Colonic mucosa (tissue), 4 donors: ENCODE data around the gene NUDT19. TPM values are rescaled to one million over a fixed set of nuclear protein-coding genes. Genes with fewer than 3 reads are reported as not detected.
A peak's percentile ranks its signal among the peaks of the same experiment; 100 is the strongest.
"Not testable (repeated sequence)": the region's sequence is repeated elsewhere in the genome, so short reads cannot be mapped to it uniquely, and the experiment has no call there.

Experiments used
- DNase-seq: peaks from one replicate; pipeline ENCODE4 v3.0.0-alpha.2; 2020
- H3K27ac ChIP-seq: fragments of 200-600 bp; one replicate; pipeline ENCODE4 v1.8.0; 2021
- H3K27me3 ChIP-seq: fragments of 200-600 bp; one replicate; pipeline ENCODE4 v1.8.0; 2021
- H3K36me3 ChIP-seq: fragments of 200-600 bp; one replicate; pipeline ENCODE4 v1.8.0; 2021
- H3K4me1 ChIP-seq: fragments of 200-600 bp; one replicate; pipeline ENCODE4 v1.8.0; 2021; ENCODE audit warnings: mild to moderate bottlenecking
- H3K4me3 ChIP-seq: fragments of 200-600 bp; one replicate; pipeline ENCODE4 v1.8.0; 2021
- H3K9ac ChIP-seq, 2 donors: one replicate each; pipeline ENCODE4 v1.7.0; 2013; ENCODE audit warnings: control low read depth in 2 of 2, low read depth in 2 of 2, low read length in 2 of 2
- H3K9me3 ChIP-seq: fragments of 200-600 bp; one replicate; pipeline ENCODE4 v1.8.0; 2021
- CTCF ChIP-seq: fragments of 200-600 bp; IDR thresholded peaks from one replicate; pipeline ENCODE4 v1.8.0; 2022; ENCODE audit warnings: antibody characterized with exemption, mild to moderate bottlenecking
- intact Hi-C: fragments of 100-400 bp; cut with DNase I; formaldehyde crosslinking; loops from one replicate; pipeline ENCODE4 v1.14.1; 2022
- total RNA-seq, 2 donors: library from RNA; stranded (reverse); fragmentation: NEBNext Ultra II Directional in 1 of 2; extraction: Animal tissue kit (Norgen Biotek cat#: 25700) in 1 of 2; gene quantifications; one replicate each; pipeline ENCODE4 v1.2.1, GENCODE V29; 2021
- donor health status: healthy.
- donor health status: DM: no; HTN: no; CAD: no.
- donor health status: DM: no; HTN: no; CAD: no.

The NUDT19 gene
- total RNA-seq, 2 donors from 2014 or later, result 19.3 to 25.1 TPM

- no peak for TF ChIP-seq CTCF
- peak overlapping the region; percentile 83 for H3K4me3 ChIP-seq
- DNase-seq, result peak; percentile 60
- intact Hi-C loops, result no loop called here
- peaks cover 24% of the 10 kb centered on the region for H3K4me1 ChIP-seq
- no peaks in the 10 kb centered on the region for H3K27me3 ChIP-seq
- H3K36me3 ChIP-seq, result no peaks in the 10 kb centered on the region
- H3K9me3 ChIP-seq, result no peaks in the 10 kb centered on the region
- peak overlapping the region; percentile 79 to 89 for H3K9ac ChIP-seq
- peak overlapping the region; percentile 86 for H3K27ac ChIP-seq
Observed at GRCh38 chr19:32691952-32692726, 518 bp downstream of the NUDT19 start.

DNA sequence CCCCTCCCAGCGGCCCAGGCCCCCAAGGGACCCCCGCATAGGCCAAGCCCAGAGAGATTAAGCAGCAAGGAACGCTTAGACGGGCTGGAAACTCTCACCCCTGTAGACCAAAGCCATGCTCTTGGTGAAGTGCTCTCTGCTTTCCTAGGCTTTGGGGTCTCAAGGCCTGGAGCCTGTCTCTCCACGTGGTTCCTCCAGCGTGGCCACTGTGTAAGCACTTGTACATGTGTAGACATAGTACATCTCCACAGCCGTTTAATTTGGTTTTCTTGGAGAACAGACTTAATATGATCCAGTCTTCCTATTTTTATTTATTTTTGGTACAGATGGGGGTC, 1.1 kb downstream of the NUDT19 start:
- Histone ChIP-seq H3K4me1 (peaks cover 24% of the 10 kb centered on the region), H3K9ac (peak overlapping the region; percentile 79 to 89), H3K27ac (peak overlapping the region; percentile 86), H3K4me3 (peak overlapping the region; percentile 83), H3K36me3 (no peaks in the 10 kb centered on the region), H3K27me3 (no peaks in the 10 kb centered on the region), H3K9me3 (no peaks in the 10 kb centered on the region)
- no peak for TF ChIP-seq CTCF
- no peak for DNase-seq
- intact Hi-C loops, result no loop called here

GRCh38 chr19:32693151-32694108, 1.8 kb downstream of the NUDT19 start:
- Histone ChIP-seq H3K27ac (peak overlapping the region; percentile 39), H3K4me1 (peaks cover 24% of the 10 kb centered on the region), H3K9ac (peak overlapping the region in 1 of 2 donors; percentile 89), H3K4me3 (peak overlapping the region; percentile 83)
- H3K36me3 ChIP-seq, H3K9me3 ChIP-seq, intact Hi-C loops, H3K27me3 ChIP-seq, DNase-seq: not testable (repeated sequence)

DNA sequence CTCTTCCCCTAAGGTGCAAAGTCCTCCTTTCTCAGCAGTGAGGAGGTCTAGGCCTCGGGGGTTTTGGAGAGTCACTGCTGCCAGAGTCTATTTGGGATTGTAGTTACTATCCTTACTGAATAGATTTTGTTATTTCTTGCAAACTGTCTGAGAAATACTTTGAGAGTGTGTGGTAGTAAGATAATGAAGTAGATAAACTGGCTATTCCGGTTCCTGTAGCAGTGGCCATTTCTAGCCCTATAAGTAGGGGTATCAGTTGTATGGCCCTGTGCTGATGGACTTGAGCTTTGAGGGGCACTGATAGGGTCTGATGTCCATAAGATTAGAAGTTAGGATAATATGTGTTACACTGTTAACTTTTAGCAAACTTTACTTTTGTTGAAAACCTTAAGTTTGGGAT, 2.7 kb downstream of the NUDT19 start:
- H3K9me3 ChIP-seq, H3K36me3 ChIP-seq, H3K4me3 ChIP-seq, DNase-seq, H3K9ac ChIP-seq, H3K27me3 ChIP-seq, intact Hi-C loops: not testable (repeated sequence)
- peaks cover 24% of the 10 kb centered on the region for H3K4me1 ChIP-seq
- H3K27ac ChIP-seq, result peak overlapping the region; percentile 39

GRCh38 chr19:32694851-32695250, 3.2 kb downstream of the NUDT19 start:
- DNase-seq, H3K9me3 ChIP-seq, intact Hi-C loops, H3K4me3 ChIP-seq, H3K27me3 ChIP-seq, H3K36me3 ChIP-seq, H3K9ac ChIP-seq, H3K27ac ChIP-seq: not testable (repeated sequence)
- H3K4me1 ChIP-seq, result peaks cover 24% of the 10 kb centered on the region

- H3K27ac ChIP-seq, H3K4me3 ChIP-seq, H3K9me3 ChIP-seq, H3K36me3 ChIP-seq, DNase-seq, intact Hi-C loops, H3K9ac ChIP-seq, H3K27me3 ChIP-seq: not testable (repeated sequence)
- peaks cover 19% of the 10 kb centered on the region for H3K4me1 ChIP-seq
Observed at GRCh38 chr19:32695506-32695905, 3.9 kb downstream of the NUDT19 start.

GRCh38 chr19:32696771-32697170, 5.2 kb downstream of the NUDT19 start:
- intact Hi-C loops, H3K9me3 ChIP-seq, H3K27ac ChIP-seq, H3K36me3 ChIP-seq, H3K27me3 ChIP-seq, H3K4me1 ChIP-seq, H3K4me3 ChIP-seq, DNase-seq, H3K9ac ChIP-seq: not testable (repeated sequence)

GRCh38 chr19:32700129-32700528, 8.5 kb downstream of the NUDT19 start:
- H3K27me3 ChIP-seq, H3K4me3 ChIP-seq, DNase-seq, H3K4me1 ChIP-seq, H3K9ac ChIP-seq, intact Hi-C loops, H3K9me3 ChIP-seq, H3K36me3 ChIP-seq, H3K27ac ChIP-seq: not testable (repeated sequence)
